HG02885 (cell line): ENCODE results near the gene SEC14L1.
A peak's percentile ranks its signal among the peaks of the same experiment; 100 is the strongest.
"Not testable (repeated sequence)": the region's sequence is repeated elsewhere in the genome, so short reads cannot be mapped to it uniquely, and the experiment has no call there.

ENCODE experiments used
- ATAC-seq: cut with Tn5 transposase; IDR thresholded peaks from one replicate; pipeline ENCODE4 v1.9.1; 2021; ENCODE audit warnings: mild to moderate bottlenecking; ENCODE audit not compliant: unreplicated experiment, poor library complexity

Gene SEC14L1

DNA sequence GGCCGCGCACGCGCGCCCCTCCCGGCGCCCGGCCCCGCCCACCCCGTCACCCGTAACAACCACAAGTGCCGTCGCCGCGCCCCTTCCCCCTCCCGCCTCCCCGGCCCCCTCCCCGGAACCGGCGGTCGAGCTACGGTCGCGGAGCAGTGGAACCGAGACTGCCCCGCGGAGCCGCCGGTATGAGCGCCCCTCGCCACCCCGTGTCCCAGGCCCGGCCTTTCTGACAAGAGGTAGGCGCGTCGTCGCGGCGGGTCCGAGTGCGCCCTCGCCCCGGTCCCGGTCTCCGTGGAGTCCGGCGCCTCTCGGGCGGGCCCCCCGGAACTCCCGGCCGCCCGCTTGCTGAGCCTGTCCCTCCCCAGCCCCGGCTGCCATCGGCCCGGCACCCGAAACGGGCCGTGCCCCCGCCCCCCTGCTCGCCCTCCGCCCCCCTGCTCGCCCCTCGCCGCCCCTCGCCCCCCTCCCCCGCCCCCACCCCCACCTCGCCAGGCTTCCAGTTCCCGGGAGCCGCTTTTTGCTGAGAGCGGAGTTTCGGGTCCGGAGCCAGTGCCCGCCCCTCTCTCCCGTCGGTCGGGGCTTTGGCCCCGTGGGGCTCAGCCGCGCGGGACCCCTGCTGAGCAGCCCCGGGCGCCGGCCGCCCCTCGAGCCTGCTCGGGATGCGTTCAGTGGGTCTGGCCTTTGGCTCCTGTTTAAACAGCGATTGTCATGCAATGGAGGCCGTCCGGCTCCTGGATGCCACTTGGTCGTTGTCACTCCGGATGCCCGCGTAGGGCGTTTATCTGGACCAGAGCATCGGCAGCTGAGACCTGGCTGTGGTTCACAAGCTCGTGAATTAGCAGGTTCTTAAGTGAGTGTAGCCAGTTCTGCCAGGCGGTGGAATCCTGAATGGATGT is at the start of gene SEC14L1:
Gene SEC14L1, plus strand, starts transcription at position 92 of the 890 bp plus-strand sequence. CDS start 2,628 bp downstream, outside the sequence.
- no peak for ATAC-seq

DNA sequence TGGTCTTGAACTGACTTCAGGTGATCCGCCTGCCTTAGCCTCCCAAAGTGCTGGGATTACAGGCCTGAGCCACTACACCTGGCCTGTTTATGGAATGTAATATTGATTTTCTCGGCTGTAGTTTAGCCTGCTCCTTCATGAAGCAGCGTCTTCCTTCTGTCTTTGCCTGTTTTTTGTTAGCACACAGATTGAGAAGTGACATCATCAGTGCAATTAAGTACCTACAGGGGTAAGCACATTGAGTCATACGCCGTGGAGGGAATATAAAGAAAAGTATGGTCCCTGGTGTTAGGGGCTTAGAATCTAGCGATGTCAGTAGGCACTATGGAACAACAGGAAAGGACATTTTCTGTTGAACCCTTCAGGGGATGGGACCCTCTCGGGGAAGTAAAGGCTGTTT is 48.7 kb upstream of the SEC14L1 start:
- ATAC-seq, result no peak

DNA sequence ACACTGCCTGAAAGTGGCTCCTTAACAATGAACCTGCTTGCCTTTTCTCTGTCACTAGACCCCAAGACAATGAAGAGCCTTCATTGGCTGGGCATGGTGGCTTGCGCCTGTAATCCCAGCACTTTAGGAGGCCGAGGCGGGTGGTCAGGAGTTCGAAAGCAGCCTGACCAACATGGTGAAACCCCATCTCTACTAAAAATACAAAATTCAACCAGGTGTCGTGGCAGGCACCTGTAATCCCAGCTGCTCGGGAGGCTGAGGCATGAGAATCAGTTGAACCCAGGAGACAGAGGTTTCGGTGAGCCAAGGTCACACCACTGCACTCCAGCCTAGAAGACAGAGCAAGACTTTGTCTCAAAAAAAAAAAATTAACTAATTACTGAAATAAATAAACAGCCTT is 45.3 kb upstream of the SEC14L1 start:
- ATAC-seq, result no peak

DNA sequence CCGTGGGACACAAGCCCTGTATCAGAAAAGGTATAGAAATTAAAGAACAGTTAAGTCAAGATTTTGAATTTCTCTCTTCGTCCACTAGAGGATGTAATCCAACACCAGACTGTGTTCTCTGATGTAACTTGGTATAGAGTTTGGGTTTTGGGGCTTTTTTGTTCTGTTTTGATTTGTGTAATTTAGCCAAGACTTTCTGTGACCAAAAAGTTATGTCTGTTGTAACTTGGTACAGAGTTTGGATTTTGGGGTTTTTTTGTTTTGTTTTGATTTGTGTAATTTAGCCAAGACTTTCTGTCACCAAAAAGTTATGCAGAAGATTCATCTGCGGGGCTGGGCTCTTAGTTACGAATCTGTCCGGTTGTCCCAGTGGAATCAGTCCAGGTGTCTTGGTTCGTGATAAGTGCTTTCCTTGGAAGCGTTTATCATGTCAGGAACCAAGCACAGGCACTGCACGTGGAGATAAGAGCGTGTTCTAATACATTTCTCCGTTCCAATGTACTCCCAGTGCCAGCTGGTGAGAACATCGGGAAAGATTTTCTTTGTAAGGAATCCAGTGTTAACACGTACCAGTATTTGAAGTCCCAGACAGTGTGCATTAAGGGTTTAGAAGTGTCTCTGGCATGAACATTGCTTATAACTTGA is 44.1 kb upstream of the SEC14L1 start:
- ATAC-seq, result no peak

DNA sequence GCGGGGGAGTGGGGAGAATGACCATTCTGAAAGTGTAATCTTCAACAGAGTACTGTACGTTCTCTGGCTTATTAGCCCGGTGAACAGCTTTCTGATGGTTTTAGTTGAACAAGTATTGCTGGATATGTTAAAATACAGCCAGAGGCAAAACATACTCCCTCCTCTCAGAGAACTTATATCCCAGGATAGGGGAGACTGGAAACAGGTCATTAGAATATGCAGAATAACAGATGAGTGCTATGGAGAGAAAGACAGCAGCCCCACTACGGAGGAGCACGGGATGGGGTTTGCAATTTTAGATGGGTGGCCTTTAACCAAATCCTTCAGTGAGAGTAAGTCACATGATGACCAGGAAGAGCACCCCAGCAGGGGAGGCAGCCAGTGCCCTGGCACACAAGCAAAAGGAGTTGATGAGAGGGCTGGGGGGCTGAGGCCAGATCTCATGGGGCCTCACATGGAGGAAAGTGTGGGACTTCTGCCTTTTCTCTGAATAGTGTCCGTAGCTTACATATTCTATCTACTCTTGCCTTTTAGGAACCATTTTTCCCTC is 43.1 kb upstream of the SEC14L1 start:
- ATAC-seq, result no peak

DNA sequence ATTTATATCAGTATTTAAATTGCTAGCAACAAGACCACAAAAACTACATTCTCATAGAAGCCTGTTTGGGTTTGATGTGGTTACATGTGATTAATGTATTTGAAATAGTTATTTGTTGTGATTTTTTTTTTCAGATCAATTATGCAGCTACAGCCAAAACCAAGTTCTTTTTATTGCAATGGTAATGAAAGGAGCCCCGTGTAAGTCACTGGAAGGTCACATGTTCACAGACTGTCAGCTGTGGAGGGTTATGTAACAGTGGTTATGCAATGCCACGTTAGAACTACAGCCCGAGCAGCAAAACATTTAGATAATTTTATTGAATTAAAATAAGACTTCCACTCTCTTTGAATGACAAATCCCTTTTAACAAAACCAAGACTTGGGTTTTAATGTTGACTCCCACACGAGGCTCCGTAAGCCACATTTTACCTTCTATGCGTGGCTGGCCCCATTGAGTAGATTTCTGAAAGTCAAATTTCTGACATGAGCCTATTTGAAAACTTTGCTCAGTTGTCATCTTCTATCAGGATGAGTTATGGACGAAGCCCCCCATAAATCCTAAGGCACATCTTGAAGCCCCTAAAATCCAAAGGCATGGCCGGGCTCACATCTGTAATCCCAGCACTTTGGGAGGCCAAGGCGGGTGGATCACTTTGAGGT is 41.8 kb upstream of the SEC14L1 start:
- ATAC-seq, result no peak

DNA sequence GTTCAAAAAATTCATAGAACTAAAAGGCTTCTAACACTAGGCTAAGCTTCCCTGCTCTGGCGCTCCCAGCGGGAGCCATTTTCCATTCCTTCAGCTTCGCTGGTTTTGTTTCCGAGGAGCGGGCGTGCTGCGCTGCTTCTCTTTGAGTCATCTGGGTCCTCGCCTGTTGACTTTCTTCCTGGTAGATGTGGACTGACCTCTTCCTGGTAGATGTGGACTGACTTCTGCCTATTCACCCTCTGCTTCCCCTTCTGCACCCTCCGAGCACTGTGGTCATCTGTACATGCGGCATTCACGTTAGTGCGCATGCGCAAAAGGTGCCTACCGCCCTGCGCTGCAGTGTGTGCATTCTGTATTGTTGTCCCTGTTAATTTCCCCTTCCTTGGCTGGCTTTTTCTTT is 40.8 kb upstream of the SEC14L1 start:
- no peak for ATAC-seq

DNA sequence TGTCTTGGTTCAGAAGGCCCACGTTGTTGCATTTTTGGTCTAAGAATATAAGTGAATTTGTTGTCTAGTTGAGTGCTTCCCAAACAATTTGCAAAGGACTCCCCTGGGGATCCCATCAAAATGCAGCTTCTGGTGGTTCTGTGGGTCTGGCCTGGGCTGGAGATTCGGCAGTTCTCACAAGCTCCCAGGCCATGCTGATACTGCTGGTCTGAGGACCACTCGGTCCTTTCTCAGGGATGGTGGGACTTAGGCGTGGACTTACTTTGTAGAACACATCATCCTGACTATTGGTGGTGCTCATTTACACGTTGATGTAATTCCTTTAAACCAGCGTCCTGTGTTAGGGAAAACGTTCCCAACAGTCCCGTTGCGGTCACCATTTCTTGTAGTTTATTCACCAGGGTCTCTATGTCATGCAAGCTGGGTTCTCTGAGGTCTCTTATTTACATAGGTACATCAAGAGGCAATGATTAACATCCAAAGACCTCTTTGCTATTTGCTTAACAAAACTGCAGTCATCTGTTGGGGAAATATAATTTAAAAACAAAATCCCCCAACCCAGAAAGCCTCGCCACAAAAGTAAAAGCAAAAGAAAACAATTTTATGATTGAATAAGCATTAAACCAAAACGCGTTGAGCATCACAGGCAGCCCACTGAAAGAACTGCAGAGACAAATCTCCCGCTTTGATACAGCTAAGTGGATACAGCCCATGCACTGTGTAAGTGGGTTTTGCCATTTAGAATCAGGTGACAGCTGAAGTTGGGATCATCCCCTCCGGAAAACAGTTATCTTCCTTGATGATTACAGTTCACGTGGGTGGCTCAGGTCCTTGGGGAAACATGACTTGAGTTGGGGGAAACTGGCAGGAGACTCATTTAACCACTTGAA is 39.0 kb upstream of the SEC14L1 start:
- ATAC-seq, result no peak

DNA sequence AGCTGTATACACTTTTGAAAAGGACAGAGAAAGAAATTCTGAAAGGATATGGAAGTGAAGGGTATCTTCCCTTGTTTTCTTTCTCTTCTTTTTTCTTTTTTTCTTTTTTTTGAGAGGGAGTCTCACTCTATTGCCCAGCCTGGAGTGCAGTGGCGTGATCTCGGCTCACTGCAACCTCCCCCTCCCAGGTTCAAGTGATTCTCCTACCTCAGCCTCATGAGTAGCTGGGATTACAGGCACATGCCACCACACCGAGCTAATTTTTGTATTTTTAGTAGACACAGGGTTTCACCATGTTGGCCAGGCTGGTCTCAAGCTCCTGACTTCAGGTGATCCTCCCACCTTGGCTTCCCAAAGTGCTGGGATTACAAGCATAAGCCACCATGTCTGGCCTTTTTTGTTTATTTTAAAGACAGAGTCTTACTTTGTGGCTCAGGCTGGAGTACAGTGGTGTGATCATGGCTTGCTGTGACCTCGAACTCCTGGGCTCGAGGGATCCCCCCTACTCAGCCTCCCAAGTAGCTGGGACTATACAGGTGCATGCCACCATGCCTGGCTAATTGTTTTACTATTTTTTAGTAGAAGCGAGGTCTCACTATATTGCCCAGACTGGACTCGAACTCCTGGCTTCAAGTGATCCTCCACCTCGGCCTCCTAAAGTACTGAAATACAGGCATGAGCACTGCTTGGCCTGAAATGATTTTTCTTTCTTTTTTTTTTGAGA is 38.2 kb upstream of the SEC14L1 start:
- ATAC-seq, result not testable (repeated sequence)

DNA sequence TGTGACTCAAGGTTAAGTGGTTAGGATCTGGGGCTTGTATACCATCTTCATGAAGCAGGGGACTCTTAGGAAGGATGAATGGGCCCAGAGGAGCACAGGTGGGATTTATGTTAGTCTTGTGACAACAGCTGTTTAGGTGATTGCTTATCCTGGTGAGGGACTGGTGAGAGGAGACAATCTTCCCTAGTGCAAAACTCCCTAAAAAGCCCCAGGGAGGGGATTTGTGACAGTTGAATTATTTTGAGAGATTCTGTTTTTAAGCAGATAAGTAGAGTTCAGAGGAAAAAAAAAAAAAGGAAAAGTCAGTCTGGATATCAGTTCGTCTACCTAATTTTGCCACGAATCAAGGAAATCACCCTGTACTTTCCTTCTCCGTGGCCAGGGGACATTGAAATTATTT is 35.1 kb upstream of the SEC14L1 start:
- ATAC-seq, result no peak

DNA sequence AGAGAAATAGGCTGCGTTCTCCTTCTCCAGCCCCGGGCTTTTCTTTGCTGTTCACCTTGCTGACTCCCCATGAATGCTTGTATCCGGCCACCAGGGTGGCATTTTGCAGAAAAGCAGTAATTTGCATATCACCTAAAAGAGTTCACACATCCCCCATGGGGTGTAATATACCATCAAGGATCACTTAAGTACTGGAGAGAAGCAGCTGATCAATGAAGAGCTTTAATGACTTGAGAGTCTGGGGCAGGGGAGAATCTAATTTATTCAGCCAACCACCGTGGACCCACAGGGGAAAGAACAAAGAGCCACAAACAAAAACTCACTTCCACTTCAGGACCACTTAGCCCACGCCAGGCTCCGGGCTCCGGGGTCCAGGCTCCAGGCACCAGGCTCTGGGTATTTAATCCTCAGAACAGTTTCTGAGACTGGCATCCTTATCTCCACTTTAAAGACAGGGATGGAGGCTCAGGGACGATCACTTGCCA is 33.9 kb upstream of the SEC14L1 start:
- no peak for ATAC-seq

DNA sequence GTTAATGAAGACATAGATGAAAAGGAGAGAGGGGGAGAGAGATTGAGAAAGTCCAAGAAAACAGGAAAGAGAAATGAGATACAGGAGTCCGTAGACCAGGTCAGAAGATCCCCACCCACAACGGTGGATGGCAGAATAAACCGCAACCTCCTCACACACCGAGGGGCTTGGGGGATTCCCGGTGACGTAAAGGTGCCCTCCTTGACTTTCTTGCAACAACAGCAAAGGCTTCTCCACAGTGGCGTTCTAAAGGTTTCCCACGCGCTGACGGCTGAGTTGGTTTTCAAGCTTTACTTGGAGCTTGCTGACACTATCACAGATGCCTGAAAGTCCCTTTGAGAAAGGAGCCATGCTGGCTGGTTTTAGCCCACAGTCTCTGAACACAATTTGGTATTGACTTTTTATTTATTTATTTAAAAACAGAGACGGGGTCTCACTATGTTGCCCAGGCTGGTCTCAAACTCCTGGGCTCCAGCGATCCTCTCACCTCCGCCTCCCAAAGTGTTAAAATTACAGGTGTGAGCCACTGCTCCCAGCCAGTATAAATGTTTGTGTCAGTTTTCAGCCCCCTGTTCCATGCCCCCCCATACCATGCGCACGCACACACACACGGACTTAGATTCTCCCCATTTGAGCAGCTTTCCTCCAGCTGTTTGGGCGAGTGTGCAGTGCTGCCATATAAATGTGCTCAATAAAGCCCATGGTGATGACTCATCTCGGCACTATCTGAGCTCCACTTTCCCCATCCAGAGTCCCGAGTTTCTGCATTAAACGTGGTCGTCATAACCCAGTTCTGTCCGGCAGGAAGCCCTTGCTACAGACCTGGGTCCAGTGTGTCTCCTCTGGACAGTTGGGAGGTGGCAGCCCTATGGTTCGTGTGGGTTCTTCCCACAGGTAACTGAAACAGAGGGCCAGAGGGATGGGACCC is 33.0 kb upstream of the SEC14L1 start:
- peak; percentile 50 for ATAC-seq

DNA sequence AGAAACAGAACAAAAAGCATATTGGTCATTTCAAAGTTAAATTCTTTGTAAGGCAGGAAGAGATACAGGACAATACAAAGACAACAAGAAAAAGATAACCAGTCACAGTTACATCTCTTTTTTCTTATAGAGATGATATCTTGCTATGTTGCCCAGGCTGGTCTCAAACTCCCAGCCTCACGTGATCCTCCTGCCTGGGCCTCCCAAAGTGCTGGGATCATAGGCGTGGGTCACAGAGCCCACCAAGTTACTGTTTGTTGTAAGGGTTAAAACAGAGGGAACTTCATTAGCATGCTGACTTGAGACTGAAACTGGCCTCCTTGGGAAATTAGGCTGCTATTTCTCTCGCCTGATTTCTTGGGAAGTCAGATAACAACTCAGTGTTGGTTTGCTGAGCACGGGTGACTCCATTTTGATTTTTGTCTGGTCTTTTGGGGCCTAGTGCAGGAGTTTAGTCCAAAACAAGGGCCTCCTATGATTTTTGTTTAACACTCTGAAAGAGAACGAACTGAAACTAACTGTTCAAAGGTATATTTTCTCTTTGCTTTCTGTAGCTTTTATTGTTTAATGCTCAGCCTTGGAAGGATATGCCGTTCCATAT is 31.5 kb upstream of the SEC14L1 start:
- ATAC-seq, result no peak

DNA sequence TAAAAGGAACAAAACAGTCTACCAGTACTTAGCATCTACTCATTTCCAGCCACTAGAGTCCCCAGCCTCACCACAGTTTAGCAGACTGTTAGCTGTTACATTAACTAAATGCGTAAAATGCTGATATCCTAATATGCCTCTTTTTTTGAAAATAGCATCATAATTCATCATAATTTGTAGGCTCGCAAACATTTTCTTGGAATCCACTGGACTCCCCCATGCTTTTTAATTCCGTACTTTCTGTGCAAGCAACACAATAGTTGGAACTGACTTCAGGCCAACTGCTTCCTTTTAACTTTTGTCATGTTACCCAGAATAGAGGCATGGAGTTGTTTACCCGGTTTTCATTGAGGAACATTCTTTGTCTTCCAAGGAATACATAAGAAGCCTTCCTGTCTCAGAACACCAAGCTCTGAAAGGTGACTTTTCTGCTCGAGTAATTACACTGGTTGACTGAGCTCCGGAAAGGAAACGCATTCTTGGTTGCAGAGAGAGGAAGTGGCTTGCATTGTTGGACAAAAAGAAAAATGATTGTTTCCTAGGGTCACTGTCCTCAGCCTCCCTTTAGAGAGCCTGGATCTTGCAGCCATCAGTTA is 30.9 kb upstream of the SEC14L1 start:
- no peak for ATAC-seq

DNA sequence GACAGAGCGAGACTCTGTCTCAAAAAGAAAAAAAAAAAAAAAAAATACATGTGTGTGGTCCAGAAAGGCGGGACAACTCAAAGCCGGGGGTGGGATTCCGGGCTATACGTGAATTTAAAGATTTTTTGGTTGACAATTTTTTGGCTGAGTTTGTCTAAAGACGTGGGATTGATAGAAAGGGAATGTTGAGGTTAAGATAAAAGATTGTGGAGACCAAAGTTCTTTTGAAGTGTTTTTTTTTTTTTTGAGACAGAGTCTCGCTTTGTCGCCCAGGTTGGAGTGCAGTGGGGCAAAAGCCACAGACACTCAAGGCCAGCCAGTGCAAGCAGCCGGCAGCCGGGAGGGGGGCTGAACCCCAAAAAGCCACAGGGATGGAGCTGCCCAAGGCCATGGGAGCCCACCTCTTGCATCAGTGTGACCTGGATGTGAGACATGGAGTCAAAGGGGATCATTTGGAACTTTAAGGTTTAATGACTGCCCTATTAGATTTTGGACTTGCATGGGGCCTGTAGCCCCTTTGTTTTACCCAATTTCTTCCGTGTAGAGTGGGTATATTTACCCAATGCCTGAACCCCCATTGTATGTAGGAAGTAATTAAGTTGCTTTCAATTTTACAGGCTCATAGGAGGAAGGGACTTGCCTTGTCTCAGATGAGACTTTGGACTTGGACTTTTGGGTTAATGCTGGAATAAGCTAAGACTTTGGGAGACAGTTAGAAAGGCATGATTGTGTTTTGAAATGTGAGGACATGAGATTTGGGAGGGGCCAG is 29.4 kb upstream of the SEC14L1 start:
- ATAC-seq, result not testable (repeated sequence)

DNA sequence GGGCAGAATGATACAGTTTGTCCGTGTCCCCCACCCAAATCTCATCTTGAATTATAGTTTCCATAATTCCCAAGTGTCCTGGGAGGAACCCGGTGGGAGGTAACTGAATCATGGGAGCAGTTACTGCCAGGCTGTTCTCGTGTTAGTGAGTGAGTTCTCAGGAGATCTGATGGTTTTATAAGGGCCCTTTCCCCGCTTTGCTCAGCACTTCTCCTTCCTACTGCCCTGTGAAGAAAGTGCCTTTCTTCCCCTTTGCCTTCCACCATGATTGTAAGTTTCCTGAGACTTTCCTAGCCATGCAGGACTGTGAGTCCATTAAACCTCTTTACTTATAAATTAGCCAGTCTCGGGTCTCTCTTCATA is 28.9 kb upstream of the SEC14L1 start:
- ATAC-seq, result no peak

DNA sequence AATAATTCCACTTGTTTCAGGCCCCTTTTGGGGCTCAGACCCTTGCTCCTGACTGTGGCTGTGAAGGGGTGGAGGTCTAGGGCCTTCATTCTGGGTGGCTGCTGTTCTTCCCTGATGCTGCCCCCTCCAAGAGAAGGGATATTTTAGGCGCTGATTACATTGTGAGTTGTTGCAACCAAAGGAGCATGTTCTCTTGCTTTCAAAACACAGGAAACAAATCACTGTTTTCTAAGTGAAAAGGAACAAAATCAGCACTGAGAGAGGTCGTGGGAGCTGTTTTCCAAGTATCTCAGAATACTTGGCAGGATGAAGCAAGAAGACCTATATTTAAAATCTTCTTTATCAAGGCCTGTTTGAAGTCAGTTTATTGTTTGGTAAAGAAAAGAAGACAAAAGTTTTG is 25.3 kb upstream of the SEC14L1 start:
- no peak for ATAC-seq
